NB4 (cell line): ENCODE measurements around the gene ABHD10.

Experiments
- DNase-seq: peaks from one replicate; pipeline ENCODE4 v3.0.0; 2010; ENCODE audit warnings: low read depth
- H3K4me3 ChIP-seq: one replicate; pipeline ENCODE4 v1.5.1; 2011; ENCODE audit warnings: mild to moderate bottlenecking, low read depth, low read length, moderate library complexity
- CTCF ChIP-seq: IDR thresholded peaks from one replicate; pipeline ENCODE4 v1.5.1; 2012; ENCODE audit warnings: low read depth, low read length
- MYC ChIP-seq: IDR thresholded peaks from 2 replicates; pipeline ENCODE4 v1.6.1; 2011; ENCODE audit warnings: low read depth, low read length
- POLR2A ChIP-seq: IDR thresholded peaks from 2 replicates; pipeline ENCODE4 v1.6.1; 2011; ENCODE audit warnings: mild to moderate bottlenecking; ENCODE audit not compliant: insufficient read length; ENCODE audit errors: extremely low read depth
- TF ChIP-seq, protein P1 (sequence below): IDR thresholded peaks from 2 replicates; pipeline ENCODE4 v1.6.1; 2011; ENCODE audit warnings: low read depth, low read length

The ABHD10 gene

GRCh38 chr3:111984636-111985298 is 5.9 kb downstream of the ABHD10 start:
- TF ChIP-seq, protein P1, sequence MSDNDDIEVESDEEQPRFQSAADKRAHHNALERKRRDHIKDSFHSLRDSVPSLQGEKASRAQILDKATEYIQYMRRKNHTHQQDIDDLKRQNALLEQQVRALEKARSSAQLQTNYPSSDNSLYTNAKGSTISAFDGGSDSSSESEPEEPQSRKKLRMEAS: no peak
- TF ChIP-seq POLR2A (no peak), MYC (no peak), CTCF (no peak)
- no peak overlapping the region for H3K4me3 ChIP-seq
- DNase-seq: no peak

- no peak overlapping the region for H3K4me3 ChIP-seq
- DNase-seq: no peak
- TF ChIP-seq MYC: no peak
- TF ChIP-seq, protein P1: no peak
- no peak for TF ChIP-seq CTCF
- TF ChIP-seq POLR2A: no peak
Observed at GRCh38 chr3:111986800-111987199, 8.0 kb downstream of the ABHD10 start.

DNA sequence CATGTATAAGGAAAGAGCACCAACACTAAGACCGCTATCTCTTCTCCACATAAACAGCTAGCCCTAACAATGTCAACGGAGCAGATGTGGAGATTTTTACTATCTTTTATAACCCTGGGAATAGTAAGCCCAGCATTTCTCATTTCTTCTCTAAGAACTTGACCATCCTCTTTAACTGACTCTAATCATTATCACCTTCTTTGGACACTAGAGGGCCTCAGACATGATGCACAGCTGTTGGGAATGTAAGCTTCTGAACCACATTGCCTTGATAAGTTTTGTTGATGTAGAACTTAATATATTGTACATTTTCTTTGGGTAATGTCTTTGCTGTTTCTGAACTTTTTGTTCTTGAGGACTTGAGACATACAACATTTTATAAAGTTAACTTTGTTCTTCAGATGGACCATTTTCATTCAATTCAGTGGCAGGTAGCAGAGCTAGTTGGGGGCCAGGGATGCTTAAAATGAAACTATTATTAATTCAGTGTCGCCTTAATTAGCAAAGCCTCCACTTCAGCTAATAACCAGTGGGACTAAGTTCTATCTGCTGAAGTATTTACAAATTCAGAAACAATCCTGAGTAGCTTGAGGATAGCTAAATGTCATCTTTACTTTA is 10.3 kb downstream of the ABHD10 start:
- H3K4me3 ChIP-seq: no peak overlapping the region
- DNase-seq: peak; percentile 62
- no peak for TF ChIP-seq MYC
- TF ChIP-seq CTCF: peak; percentile 61
- no peak for TF ChIP-seq POLR2A

DNA sequence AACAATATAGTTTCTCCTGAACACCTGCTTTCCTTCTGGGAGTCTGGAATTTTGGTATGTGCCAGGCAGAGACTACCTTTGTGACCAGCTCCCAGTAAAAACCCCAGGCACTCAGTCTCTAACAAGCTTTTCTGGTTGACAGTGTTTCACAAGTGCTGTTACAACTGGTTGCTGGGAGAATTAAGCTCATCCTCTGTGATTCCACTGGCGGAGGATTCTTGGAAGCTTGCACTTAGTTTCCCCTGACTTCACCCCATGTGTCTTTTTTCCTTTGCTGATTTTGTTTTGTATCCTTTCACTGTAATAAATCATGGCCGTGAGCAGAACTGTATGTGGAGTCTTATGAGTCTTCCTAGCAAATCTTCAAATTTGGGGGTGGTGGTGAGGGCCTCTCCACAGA is 14.2 kb downstream of the ABHD10 start:
- no peak for DNase-seq
- TF ChIP-seq, protein P1: no peak
- no peak for TF ChIP-seq MYC
- TF ChIP-seq CTCF: no peak
- no peak for TF ChIP-seq POLR2A

GRCh38 chr3:111998636-111999483 is 20.0 kb downstream of the ABHD10 start, which contains the start of gene TAGLN3:
TSS of gene TAGLN3 (plus strand) at chr3:111998922. CDS start at chr3:111999423, 501 bp downstream.
- no peak for TF ChIP-seq CTCF
- no peak for TF ChIP-seq MYC
- TF ChIP-seq, protein P1: no peak
- TF ChIP-seq POLR2A: no peak
- no peak for DNase-seq
- no peak within 1 kb of the TSS for H3K4me3 ChIP-seq

More for the DNA sequence above, 14.2 kb downstream of the ABHD10 start:
- H3K4me3 ChIP-seq: no peak overlapping the region
